ENCODE results near the gene TIPIN. TPM values are rescaled to one million over a fixed set of nuclear protein-coding genes. Genes with fewer than 3 reads are reported as not detected.

Gene TIPIN
- polyA plus RNA-seq, 2 of the 4 experiments (the other 2 are of a cell fraction): 28.4 to 37.4 TPM

DNA sequence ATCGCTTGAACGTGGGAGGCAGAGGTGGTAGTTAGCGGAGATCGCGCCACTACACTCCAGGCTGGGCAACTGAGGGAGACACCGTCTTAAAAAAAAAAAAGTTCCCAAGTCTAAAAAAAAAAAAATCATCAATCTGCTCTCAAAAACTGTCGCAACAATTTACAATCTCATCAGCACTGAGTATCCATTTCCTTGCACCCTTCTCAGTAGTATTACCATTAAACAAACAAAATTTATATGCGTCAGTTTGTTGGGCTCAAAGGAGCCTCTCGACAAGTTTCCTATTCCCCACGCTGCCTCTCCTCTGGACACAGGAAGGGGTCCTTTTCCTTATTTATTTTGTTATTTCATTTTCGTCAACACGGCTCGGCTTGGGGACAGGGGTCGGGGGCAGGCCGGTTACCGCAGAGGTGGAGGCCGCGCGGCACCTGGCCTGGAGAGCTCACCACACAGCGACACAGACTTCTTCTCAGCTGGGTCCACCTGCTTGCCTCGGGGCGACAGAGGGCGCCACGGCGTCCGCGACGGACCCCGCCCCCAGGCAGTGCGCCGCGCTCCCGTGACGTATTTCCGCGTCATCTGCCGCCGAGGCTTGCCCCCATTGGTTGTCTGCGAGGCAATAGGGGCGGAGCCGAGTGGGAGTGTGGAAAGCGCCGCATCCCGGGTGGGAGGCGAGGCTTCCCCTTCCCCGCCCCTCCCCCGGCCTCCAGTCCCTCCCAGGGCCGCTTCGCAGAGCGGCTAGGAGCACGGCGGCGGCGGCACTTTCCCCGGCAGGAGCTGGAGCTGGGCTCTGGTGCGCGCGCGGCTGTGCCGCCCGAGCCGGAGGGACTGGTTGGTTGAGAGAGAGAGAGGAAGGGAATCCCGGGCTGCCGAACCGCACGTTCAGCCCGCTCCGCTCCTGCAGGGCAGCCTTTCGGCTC lies 30.0 kb upstream of the TIPIN start, which contains the start of gene MAP2K1:
MAP2K1 (plus strand) TSS at position 709 of the 920 bp plus-strand sequence. CDS start 436 bp downstream, outside the sequence.
- WGBS (ENCODE audit: missing lambda C conversion rate): 9% methylated on average over 34 of the region's 69 CpGs
- POLR2A ChIA-PET: interaction anchor here (0.7 to 2.5 kb wide), 8 partner anchors 16 to 119 kb away, joined by 3 to 25 read pairs (median 4); partner anchors contain the start of genes SNAPC5, TIPIN and ZWILCH
- no peak for TF ChIP-seq SREBF2 (IDR thresholded peaks at IDR 0.05)
- no peak for TF ChIP-seq KDM5A (IDR thresholded peaks at IDR 0.05)
- peak; percentile 21 for TF ChIP-seq CHD2 (IDR thresholded peaks at IDR 0.05; ENCODE audit: low read length, partially characterized antibody)
- TF ChIP-seq, protein P1, sequence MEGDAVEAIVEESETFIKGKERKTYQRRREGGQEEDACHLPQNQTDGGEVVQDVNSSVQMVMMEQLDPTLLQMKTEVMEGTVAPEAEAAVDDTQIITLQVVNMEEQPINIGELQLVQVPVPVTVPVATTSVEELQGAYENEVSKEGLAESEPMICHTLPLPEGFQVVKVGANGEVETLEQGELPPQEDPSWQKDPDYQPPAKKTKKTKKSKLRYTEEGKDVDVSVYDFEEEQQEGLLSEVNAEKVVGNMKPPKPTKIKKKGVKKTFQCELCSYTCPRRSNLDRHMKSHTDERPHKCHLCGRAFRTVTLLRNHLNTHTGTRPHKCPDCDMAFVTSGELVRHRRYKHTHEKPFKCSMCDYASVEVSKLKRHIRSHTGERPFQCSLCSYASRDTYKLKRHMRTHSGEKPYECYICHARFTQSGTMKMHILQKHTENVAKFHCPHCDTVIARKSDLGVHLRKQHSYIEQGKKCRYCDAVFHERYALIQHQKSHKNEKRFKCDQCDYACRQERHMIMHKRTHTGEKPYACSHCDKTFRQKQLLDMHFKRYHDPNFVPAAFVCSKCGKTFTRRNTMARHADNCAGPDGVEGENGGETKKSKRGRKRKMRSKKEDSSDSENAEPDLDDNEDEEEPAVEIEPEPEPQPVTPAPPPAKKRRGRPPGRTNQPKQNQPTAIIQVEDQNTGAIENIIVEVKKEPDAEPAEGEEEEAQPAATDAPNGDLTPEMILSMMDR (IDR thresholded peaks at IDR 0.05): peak; percentile 83
- TF ChIP-seq PHF8 (IDR thresholded peaks at IDR 0.05; ENCODE audit: borderline replicate concordance, low read depth): 0 out of 2 replicates have a peak, but pooled peaks have one; percentile 37
- TF ChIP-seq ZFP36 (IDR thresholded peaks at IDR 0.05; ENCODE audit: borderline replicate concordance, partially characterized antibody): no peak
- no peak for TF ChIP-seq HOXA7 (CRISPR knock-in tag; IDR thresholded peaks at IDR 0.05)
- no peak for TF ChIP-seq HOXB5 (CRISPR knock-in tag; IDR thresholded peaks at IDR 0.05)
- no peak for TF ChIP-seq FOSB (CRISPR knock-in tag; IDR thresholded peaks at IDR 0.05)
- TF ChIP-seq ZSCAN20 (CRISPR knock-in tag; IDR thresholded peaks at IDR 0.05): no peak
- TF ChIP-seq HEYL (CRISPR knock-in tag; IDR thresholded peaks at IDR 0.05): no peak
- TF ChIP-seq EHMT2 (IDR thresholded peaks at IDR 0.05; ENCODE audit: low read depth): no peak
- TF ChIP-seq, protein P2, sequence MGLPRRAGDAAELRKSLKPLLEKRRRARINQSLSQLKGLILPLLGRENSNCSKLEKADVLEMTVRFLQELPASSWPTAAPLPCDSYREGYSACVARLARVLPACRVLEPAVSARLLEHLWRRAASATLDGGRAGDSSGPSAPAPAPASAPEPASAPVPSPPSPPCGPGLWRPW (IDR thresholded peaks at IDR 0.05): no peak
- no peak for TF ChIP-seq FOSL2 (IDR thresholded peaks at IDR 0.05)
- TF ChIP-seq FOSL2 (CRISPR knock-in tag; IDR thresholded peaks at IDR 0.05): peak; percentile 38
- no peak for TF ChIP-seq CEBPB (IDR thresholded peaks at IDR 0.05)
- TF ChIP-seq, protein P3, sequence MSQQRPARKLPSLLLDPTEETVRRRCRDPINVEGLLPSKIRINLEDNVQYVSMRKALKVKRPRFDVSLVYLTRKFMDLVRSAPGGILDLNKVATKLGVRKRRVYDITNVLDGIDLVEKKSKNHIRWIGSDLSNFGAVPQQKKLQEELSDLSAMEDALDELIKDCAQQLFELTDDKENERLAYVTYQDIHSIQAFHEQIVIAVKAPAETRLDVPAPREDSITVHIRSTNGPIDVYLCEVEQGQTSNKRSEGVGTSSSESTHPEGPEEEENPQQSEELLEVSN (IDR thresholded peaks at IDR 0.05; ENCODE audit: borderline replicate concordance, low read depth): peak; percentile 79
- TF ChIP-seq NR3C1 (IDR thresholded peaks at IDR 0.05): no peak
- peak; percentile 47 to 56; a peak in 2 of 5 replicates for TF ChIP-seq RAD21 (conservative IDR thresholded peaks at IDR 0.05 in 1 of 2, IDR thresholded peaks at IDR 0.05 in 1 of 2)
- no peak for TF ChIP-seq ZC3H11A (IDR thresholded peaks at IDR 0.05)
- TF ChIP-seq CBX8 (IDR thresholded peaks at IDR 0.05): no peak
- no peak for TF ChIP-seq BHLHE40 (IDR thresholded peaks at IDR 0.05; ENCODE audit: low read depth, low read length)
- TF ChIP-seq, protein P4, sequence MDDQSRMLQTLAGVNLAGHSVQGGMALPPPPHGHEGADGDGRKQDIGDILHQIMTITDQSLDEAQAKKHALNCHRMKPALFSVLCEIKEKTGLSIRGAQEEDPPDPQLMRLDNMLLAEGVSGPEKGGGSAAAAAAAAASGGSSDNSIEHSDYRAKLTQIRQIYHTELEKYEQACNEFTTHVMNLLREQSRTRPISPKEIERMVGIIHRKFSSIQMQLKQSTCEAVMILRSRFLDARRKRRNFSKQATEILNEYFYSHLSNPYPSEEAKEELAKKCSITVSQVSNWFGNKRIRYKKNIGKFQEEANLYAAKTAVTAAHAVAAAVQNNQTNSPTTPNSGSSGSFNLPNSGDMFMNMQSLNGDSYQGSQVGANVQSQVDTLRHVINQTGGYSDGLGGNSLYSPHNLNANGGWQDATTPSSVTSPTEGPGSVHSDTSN (IDR thresholded peaks at IDR 0.05): peak; percentile 77
- 0 out of 2 replicates have a peak, but pooled peaks have one; percentile 83 for TF ChIP-seq MYC (IDR thresholded peaks at IDR 0.05; ENCODE audit: borderline replicate concordance, low read length)
- no peak for TF ChIP-seq ESRRA (IDR thresholded peaks at IDR 0.05; ENCODE audit: borderline replicate concordance, low read length)
- TF ChIP-seq, protein P5, sequence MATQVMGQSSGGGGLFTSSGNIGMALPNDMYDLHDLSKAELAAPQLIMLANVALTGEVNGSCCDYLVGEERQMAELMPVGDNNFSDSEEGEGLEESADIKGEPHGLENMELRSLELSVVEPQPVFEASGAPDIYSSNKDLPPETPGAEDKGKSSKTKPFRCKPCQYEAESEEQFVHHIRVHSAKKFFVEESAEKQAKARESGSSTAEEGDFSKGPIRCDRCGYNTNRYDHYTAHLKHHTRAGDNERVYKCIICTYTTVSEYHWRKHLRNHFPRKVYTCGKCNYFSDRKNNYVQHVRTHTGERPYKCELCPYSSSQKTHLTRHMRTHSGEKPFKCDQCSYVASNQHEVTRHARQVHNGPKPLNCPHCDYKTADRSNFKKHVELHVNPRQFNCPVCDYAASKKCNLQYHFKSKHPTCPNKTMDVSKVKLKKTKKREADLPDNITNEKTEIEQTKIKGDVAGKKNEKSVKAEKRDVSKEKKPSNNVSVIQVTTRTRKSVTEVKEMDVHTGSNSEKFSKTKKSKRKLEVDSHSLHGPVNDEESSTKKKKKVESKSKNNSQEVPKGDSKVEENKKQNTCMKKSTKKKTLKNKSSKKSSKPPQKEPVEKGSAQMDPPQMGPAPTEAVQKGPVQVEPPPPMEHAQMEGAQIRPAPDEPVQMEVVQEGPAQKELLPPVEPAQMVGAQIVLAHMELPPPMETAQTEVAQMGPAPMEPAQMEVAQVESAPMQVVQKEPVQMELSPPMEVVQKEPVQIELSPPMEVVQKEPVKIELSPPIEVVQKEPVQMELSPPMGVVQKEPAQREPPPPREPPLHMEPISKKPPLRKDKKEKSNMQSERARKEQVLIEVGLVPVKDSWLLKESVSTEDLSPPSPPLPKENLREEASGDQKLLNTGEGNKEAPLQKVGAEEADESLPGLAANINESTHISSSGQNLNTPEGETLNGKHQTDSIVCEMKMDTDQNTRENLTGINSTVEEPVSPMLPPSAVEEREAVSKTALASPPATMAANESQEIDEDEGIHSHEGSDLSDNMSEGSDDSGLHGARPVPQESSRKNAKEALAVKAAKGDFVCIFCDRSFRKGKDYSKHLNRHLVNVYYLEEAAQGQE (IDR thresholded peaks at IDR 0.05): no peak
- TF ChIP-seq JUN (IDR thresholded peaks at IDR 0.05): peak; percentile 66 to 84; a peak in 4 of 5 replicates
- TF ChIP-seq NFE2L2 (conservative IDR thresholded peaks at IDR 0.05; ENCODE audit: low read length): no peak
- TF ChIP-seq CBX2 (IDR thresholded peaks at IDR 0.05; ENCODE audit: borderline replicate concordance, low read depth): no peak
- peak; percentile 70 for TF ChIP-seq POLR2A (IDR thresholded peaks at IDR 0.05; ENCODE audit: low read length)
- no peak for TF ChIP-seq RNF2 (IDR thresholded peaks at IDR 0.05; ENCODE audit: borderline replicate concordance, low read depth)
- TF ChIP-seq RCOR1 (IDR thresholded peaks at IDR 0.05; ENCODE audit: low read depth, low read length): no peak
- TF ChIP-seq HOXB13 (CRISPR knock-in tag; IDR thresholded peaks at IDR 0.05; ENCODE audit: low read depth): no peak
- no peak for TF ChIP-seq HDAC2 (IDR thresholded peaks at IDR 0.05)
- peak; percentile 81 for TF ChIP-seq RFX5 (IDR thresholded peaks at IDR 0.05)

More for the DNA sequence above, 30.0 kb upstream of the TIPIN start, which contains the start of gene MAP2K1:
- FAIRE-seq (peak; percentile 87), DNase-seq (ENCODE audit: low read depth in 1 of 2, low spot score in 1 of 2) (peak; percentile 97), ATAC-seq (peak; percentile 93 to 94)
- CTCF ChIA-PET: interaction anchor here (0.5 to 5.5 kb wide), 29 partner anchors 10 to 868 kb away, joined by 3 to 75 read pairs (median 5); partner anchors contain the start of genes SNAPC5 and TIPIN
- peak within 1 kb of the TSS; percentile 83 for H3K4me3 ChIP-seq
- no peaks in the 10 kb centered on the region for H3K9me3 ChIP-seq
- H3K4me2 ChIP-seq: peak within 1 kb of the TSS; percentile 88
- H3K4me1 ChIP-seq: peaks cover 27% of the 10 kb centered on the region
- H3K27ac ChIP-seq: peak within 1 kb of the TSS; percentile 88 to 92
